ENCODE measurements around the gene FAM174B.

GRCh38 chr15:92664178-92664900 lies 8.8 kb upstream of the FAM174B start:
- no peak for TF ChIP-seq CTCF (IDR thresholded peaks at IDR 0.05)
- no peak for TF ChIP-seq POLR2AphosphoS5 (IDR thresholded peaks at IDR 0.05)

Measured in prostate gland (tissue), 2 donors.